ENCODE results near the gene SATB2. TPM values are rescaled to one million over a fixed set of nuclear protein-coding genes. Genes with fewer than 3 reads are reported as not detected.
A peak's percentile ranks its signal among the peaks of the same experiment; 100 is the strongest.

The SATB2 gene
- total RNA-seq, 1 donor from 2014 or later: 1.3 TPM

DNA sequence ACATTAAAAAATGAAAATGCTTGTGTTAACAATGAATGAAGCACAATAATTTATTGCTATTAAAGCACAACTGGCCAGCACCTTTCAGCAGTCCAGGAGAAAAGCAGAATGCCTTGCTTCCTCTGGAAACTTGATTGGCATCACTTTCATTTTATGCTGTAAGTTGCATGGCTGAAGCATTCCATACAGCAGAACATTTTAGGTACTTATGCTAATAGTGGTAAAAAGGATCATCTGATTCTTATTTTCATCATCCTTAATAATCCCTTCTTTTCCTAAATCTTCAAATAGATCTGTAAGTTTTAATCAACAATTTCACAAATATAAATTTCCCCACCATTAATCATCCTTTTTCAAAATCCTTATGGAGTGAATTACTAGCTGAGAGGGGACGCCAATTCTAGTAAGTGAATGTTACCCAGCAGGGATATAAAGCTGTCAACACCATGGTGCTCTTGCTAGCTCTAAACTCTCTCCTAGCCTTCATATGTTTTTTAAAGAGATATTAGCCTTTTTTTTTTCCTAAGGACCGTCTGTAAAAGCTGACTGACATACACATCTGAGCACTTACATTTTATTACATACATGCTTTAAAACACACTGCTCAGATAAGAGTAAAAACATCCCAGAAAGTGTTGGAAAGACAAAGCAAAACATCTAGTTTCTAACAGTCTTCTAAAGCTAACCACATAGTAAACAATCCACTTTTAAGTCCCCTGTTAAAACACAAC lies 5.3 kb downstream of the SATB2 start:
- no peak for DNase-seq (ENCODE audit: low read depth, low spot score)

DNA sequence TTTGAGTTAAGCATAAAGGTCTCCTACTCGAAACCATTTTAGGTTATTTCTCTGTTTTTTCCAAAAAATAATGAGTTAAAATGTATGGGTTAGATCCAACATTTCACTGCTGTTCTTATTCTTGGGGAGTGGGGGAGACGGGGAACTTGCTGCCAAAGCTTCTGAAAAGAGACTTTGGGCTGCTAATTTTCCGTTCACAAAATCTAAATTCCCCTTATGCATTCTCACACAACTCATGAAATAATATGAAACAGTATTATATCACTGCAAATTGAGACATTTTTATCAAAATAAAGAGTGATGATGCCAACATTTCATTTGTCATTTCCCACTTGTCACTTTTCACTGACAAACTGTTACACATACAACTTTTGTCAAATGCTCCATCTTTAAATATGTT lies 7.8 kb downstream of the SATB2 start:
- DNase-seq (ENCODE audit: low read depth, low spot score): no peak

DNA sequence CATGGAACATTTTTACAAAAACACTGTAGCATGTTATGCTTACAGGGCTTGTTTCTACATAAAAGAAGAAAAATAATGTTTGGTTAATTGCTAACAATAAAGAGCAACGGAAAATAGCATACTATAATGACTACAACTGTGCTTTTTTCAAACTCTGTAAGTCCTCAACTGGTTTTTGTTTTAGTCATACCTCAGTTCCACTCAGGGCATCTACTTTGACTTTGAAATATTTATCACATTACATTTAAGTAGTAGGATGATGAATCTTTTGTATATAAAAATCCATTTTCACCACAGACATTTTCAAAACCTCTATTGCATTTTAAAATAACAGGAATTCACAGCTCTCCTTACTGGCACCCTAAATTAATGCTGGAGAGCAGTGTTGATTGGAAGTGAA lies 8.3 kb downstream of the SATB2 start:
- DNase-seq (ENCODE audit: low read depth, low spot score): no peak

DNA sequence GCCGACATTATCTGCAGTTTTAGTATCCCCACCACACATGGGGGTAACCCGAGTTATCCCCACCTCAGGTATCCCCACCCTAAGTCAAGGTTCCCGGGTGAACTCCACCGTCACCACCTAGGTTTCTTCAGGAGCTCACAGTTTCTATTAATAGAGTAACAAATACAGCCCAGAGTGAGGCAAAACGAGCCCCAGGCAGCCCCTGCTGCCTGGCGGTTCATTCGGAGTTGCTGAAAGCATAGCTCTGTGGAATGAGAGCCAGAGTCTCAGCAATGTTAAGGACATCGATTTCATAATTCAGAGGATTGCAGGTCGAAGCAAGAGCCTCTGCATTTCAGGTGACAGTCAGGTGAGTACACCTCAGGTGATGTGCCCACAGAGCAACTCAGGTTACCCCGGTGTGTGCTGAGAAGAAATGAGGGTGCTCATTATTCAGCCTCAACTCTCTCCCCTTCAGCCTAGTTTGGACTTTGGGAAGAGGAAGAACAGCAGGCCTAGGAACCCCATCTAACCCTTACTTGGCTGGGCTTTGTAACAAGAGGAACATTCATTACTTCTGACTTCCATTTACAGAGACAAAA lies 10.7 kb downstream of the SATB2 start:
- no peak for DNase-seq (ENCODE audit: low read depth, low spot score)

DNA sequence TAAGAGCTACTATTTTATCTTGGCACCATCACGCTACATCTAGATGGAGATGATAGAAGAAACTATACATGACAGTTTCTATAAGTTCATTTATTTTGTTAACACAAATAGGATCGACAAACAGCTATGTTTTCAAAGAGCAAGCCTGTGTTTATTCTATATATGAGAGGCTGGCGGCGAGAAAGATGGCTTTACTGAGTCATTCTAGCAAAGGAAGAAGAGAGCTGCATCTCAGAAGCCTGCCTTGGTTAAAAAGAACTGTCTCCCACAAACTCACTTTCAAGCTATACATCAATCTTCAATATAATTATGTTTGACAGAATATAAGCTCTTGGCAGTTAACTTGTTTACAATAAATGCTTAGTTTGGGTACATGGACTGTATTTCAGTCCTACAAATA lies 13.0 kb downstream of the SATB2 start:
- DNase-seq (ENCODE audit: low read depth, low spot score): no peak

DNA sequence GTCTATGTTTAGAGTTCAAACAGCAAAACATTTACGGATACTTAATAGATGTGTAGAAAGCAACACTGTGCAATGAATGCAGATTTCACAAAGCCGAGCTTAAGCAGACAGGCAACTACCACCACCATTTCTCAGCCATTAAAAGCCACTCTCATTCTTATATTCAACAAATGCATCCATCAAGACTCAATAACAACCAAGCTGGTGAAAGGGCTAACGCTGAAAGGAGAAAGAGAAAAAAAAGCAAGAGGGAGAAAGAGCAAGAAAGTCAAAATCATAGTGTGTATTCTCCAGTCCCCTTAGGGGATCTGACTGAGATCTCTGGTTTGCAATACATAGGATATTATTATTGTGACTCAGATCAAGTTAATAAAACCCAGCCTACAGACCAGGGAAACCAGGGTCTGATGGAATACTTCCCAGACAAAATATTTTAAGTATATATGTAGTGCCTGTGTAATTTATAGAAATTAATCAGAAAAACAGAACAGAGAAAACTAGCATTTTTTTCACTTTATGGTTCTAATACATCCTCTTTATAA lies 14.1 kb downstream of the SATB2 start:
- DNase-seq (ENCODE audit: low read depth, low spot score): no peak

DNA sequence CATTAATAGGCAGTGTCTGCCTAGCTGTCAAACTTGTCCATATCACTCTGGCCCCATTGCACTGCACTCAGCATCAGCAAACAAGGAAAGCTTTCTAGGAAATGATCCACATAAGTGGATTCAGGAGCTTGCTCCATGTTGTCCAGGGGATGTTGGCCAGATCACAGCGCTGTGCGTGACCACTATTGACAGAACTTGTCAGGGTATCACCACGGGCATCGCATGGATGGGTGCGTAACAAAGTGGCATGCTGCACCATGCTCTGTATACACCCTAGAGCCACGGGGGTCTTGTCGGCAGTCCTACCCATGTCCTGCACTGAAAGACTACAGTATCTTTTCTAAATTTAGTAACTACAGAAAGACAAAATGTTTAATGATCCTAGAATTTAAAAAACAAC lies 15.6 kb downstream of the SATB2 start:
- no peak for DNase-seq (ENCODE audit: low read depth, low spot score)

DNA sequence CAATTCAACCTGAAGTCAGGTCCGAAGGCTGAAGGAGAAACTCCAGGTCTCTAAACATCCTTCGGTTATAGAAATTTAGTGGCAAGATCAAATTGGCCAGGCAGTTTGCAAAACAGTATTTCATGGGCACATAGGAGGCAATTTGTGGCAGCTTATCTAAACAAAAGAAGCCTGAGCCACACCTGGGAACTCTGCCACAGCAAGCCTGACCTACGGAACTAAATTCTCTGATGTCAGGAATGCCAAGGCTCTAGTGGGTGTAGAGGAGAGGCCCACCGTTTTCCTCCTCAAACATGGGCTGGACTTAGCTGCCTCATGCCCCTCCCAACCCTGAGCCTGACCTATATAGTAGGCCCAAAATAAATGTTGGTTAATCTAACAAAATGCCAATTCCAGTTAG lies 16.0 kb downstream of the SATB2 start:
- no peak for DNase-seq (ENCODE audit: low read depth, low spot score)

DNA sequence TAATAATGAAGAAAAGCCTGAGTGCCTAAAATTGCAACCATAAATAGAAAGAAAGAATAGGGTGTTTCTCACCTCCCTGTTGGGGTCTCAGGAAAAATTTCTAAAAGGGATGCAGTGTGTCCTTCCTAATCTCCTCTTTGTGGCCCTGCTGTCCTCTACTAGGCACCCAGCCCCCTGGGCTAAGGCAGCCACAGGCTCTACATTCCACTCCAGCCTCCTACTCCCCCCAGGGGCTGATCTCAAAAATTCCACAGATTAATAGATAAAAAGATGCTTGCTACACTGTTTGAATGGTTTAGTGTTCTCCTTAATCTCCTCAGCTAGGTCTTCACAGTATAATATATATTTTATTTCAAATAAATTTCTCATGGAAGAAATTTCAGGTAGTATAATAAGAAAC lies 17.6 kb downstream of the SATB2 start:
- no peak for DNase-seq (ENCODE audit: low read depth, low spot score)

DNA sequence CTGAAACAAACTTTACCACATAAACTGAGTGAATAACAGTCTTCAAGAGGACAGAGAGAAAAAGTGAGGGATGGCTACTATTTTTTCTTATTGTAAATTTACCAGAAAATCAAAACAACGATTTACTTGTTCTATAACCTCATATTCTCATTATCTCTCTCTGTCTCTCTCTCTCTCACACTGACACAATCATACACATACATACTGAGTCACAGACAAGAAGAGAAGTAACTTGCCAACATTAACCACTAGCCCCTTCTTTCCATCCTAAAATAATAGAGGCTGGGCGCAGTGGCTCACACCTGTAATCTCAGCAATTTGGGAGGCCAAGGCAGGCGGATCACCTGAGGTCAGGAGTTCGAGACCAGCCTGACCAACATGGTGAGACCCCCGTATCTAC lies 18.2 kb downstream of the SATB2 start:
- no peak for DNase-seq (ENCODE audit: low read depth, low spot score)

DNA sequence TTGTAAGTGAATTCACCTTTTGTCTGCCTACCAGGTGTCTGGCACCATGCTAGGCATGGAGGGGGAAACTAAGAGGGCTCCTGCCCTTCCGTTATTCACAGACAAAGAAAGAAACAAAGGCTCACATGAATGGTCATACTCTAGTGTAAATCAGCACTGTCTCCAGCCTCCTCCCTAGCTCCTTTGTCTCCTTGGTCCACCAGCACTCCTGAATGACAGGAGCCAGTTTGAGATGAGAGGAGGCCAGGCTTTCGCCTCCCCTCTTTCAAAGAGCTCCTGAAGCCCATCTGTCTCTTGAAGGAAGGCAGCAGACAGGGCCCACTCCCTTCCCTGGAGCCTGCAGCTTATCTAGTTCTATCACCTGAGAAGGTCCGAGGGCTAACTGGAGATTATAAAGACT lies 18.7 kb downstream of the SATB2 start:
- no peak for DNase-seq (ENCODE audit: low read depth, low spot score)

DNA sequence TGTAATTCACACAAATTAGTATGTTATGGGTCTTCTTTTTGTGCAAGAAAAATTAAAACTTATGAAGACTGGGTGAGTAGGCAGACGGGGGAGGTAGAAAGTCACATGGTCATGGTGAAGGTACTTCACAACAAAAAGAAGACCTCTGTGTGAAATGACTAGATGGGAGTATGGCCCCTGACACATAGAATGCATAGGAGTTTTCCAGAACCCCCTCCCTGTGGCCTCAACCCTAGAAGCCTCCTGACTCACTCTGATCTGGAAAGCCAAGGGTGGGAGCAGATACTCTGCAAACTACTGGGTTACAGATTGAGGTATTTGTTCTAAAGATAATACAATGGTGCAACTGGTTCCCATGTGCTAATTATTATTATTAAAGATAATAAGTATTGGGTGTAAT lies 23.2 kb downstream of the SATB2 start:
- DNase-seq (ENCODE audit: low read depth, low spot score): no peak

DNA sequence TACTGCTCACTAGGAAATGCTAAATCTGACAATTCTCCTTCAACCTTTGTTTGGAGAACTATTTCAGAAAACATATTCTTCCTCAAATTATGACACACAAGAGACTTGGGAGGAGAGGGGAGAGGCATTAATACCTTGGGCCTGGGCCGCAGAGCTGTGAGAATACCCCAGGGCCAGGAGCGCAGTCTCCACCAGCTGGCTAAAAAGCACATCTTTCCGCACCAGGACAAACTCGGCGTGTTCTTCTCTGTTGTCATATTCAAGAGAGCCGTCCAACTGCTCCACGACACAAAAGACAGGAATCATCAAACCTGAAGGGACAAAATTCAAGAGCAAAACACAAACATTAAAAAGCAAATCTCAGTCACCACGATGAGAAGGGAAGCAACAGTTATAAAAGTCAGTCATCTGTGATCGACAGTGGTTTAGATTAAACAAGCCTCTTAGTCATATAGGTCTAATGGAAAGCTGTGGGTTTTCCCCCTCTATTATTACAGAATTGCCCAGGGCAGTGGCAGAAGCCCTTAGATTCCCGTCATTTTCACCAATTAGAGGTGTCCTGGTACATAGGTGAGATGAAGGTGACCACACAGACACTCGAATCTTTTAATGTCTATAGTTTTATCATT lies 24.4 kb downstream of the SATB2 start:
- no peak for DNase-seq (ENCODE audit: low read depth, low spot score)

DNA sequence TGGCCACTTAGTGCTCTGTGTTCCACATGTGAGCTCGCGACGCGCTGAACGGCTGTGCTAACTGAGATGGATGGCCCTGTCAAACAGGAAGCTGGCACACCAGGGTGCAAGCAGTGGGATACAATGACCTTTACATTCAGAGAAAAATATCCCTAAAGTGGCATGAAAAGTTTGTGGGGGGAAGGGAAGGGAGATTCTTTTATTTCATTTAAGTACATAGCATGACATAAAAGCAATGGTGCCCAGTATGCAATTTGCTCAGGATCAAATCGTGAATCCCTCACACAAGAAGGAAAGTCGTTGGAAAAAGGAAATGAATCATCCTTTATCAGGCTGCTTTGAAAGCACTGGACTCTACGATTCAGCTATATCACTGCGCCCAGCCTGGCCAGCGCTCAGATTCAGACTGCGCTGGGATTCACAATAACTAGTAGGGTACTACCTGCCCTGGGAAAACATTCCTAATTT lies 26.0 kb downstream of the SATB2 start:
- DNase-seq (ENCODE audit: low read depth, low spot score): peak; percentile 37

DNA sequence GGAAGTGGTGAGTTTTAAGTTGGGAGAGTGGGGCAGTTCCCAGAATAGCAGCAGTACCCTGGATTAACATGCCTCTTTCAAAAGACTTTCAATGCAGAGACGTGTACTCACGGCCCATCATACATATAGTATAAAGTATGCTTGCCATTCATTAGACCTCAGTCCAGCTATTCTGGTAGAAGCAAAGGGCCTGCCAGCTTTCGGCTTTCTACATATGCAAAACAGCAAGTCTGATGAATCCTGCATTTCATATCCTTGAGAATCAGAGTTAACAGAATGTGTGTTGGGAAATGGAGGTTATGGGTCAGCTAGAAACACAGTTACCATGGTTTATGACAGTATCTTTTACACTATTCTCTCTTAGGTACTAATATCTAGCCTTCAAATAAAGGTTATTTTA lies 27.5 kb downstream of the SATB2 start:
- no peak for DNase-seq (ENCODE audit: low read depth, low spot score)

DNA sequence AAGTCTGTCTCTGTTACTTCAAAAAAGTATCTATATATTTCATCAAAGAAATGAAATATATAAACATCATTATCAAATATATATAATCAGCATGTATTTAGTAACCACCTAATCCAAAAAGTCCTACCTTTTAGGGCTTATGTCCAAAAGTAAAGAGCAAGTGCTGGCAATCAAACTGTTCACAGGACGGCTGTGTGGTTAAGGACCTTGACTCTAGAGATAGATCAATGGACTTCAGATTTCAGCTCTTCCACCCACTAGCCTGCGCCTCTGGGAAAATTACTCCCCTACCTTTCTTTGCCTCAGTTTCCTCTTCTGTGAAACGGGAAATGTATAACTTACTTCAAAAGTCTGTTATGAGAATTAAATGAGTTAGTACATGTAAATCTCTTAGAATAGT lies 29.4 kb downstream of the SATB2 start:
- no peak for DNase-seq (ENCODE audit: low read depth, low spot score)

DNA sequence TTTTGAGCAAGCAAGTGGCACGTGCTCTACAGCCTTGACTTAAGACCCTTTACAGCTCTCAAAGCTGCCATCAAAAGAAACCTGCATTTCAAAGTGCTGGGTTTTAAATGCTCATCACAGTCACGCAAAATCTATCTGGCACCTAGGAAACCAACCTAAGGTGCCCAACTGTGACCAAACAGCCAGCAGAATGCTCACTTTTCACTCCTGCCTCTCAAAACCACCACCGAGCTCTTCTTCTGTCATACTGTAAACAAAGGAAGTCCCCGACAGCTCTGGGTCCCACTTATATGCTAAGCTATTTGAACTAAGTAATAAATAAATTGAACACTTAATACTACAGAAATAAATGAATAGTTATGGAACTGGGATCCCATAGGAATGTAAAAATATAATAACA lies 33.6 kb downstream of the SATB2 start:
- no peak for DNase-seq (ENCODE audit: low read depth, low spot score)

DNA sequence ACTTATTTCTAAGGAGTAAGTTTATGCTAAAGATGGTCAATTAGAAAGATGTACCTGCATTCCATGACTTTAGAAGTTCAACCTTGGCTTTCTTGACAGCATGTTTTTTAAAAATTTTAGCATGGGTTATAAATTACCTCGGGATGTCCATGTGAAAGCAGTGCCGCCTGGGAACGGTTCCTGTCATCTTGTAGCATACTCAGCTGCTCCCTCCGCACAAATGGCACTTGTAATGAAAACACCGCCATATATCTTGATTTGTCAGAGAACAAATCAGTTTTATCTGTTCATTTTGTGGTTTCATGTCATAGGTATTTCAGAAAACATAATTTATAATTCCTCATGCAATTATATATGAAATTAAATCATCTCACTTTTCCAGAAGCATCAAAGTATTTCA lies 38.3 kb downstream of the SATB2 start:
- no peak for DNase-seq (ENCODE audit: low read depth, low spot score)

DNA sequence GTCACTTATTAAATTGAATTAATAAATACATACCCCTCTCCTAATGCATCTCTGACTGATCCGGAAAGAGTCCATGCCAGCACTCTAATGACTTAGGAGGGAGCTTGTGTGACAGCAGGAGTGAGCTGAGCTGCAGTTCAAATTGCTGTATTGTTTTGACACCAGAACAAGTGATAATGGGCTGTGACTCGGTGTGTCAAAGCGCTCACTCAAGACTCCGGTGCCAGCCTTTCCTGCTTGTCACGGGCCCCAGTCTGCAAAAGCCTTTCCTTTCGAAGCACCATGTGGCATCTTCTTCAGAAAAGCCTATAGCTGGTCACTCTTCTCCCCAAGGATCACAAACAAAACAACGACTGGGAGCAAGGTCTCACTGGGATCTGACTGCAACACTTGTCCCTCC lies 43.3 kb downstream of the SATB2 start:
- no peak for DNase-seq (ENCODE audit: low read depth, low spot score)

DNA sequence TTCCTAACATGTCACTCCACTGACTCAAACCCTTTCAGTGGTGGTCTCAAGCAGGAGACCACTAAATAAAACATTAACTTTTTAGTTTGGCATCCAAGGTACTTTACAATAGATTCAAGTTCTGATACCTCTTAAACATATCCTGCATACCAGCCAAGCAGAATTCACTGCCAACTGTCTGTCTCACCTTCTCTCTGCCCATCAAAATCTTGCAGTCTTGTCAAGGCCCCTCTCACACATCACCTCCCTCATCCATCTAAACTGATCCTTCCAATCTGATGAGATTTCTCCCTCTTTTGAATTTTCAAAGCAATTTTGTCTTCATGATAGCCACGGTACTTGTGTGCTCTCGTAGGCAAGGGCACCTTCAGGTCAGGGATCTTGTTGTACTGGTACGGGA lies 43.7 kb downstream of the SATB2 start:
- DNase-seq (ENCODE audit: low read depth, low spot score): no peak

DNA sequence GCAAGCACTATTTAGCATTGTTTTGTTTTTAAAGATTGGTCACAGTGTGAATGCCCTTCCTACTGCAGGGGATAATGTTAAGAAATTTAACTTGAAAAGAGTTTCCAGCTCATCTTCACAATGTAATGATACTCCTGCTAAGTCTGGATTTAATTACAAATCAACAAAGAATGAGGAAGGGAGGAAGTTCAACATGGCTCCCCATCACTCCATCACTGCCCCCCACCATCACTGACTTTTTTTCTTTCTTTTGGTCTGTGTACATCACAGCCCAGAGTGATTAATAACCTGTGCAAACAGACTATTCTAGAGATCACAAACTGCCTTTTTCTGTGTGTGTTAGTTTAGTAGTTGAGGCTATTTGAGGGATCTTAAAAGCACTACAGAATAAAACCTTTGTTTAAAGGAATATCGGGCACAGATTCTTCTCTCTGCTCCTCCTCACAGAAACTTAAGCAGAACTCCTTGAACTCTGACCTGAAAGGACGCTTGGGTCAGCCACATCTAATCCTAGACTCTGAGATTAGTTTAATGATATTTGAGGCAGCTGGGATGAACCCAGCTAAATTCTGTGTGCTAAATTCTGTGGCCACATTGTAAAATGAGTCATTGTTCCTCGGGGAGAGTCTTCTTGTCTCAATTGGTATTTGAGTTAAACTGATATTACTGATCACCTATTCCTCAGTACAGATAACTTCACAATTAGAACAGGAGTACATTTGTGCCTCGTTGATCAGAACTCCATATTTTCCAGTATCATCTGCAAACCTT lies 47.8 kb downstream of the SATB2 start:
- no peak for DNase-seq (ENCODE audit: low read depth, low spot score)

DNA sequence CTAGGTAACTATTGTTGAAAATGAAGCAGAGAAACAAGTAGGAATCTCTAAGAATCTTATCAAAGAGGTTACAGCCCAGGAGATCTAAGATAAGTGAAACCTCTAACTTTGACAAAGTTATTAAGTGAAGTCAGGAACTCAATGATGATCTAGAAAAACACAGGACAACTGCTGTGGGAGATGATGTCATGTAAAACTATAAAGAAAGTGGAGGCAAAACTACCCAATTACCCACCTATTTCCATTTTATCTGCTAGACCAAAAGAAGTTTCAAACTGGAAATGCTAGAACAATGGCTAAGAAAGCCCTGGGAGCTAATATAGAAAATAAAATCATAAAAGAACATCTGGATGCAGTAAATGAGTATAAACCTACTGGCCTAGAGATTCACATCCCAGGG lies 50.3 kb downstream of the SATB2 start:
- no peak for DNase-seq (ENCODE audit: low read depth, low spot score)

All from pulmonary artery endothelial cell (primary cell).